ENCODE data around the gene CDS2.
A peak's percentile ranks its signal among the peaks of the same experiment; 100 is the strongest.

CDS2 gene

GRCh38 chr20:5197847-5198650, 71.2 kb downstream of the CDS2 start:
- no peak for TF ChIP-seq CTCF (conservative IDR thresholded peaks at IDR 0.05)
- H3K27ac ChIP-seq = no peak overlapping the region

- no peak overlapping the region for H3K27ac ChIP-seq
- TF ChIP-seq CTCF (conservative IDR thresholded peaks at IDR 0.05) = no peak
Measured at GRCh38 chr20:5198651-5198924, 71.8 kb downstream of the CDS2 start.

DNA sequence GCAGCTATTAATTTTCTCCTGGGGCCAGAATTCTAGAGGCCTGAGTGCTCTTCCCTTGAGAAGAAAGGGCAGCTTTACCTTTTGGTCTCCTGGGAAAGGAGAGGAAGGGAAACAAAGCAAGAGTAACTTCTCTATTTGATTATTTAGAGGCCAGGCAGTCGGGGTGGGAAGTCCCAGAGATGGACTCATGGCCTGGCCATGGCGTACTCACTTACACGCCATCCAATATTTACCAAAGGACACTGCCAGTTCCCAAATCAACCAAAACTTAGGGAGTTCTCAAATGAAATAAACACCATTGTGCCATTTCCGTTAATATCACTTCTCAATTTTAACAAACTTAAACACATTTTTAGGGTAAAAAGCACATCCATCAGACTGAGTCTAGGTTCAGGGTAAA, 76.6 kb downstream of the CDS2 start:
- no peak overlapping the region for H3K27ac ChIP-seq

DNA sequence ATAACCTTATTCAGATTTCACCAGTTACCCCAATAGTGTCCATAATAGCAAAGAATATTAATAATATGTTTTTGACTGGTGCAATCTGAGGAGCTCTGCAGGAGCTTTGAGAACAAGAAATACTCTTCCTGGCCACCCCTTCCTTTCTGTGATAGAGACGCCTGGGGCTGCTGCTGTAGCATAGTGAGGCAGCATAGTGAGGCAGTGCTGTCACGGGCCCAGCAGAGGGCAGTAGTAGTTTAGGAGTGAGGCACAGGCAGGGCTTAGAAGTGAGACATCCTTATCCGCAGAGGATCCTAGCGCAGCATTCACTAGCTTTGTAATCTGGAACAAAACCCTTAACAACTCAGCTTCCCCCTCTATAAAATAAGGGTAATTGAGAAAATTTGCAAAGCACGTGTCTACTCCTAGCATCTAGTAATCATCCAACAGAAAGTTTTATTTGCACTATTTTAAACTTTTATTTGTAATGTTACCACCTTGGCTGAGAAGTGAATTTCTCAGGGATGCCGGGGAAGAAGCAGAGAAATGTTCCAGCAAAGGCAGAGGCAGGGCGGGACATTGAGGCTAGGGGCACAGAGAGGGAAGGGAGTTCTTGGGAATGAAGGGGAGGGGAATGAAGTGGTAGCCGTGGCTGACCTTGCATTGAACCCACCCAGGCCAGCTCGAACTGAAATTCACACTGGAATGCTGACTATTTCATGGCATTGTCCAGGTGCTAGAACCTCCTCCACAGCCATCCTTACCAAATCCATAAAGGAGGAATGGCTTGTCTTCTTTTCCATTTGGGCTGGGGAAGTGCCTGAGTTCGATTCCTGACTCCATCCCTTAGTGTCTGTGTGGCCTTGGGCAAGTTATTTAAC, 78.8 kb downstream of the CDS2 start:
- TF ChIP-seq CTCF (conservative IDR thresholded peaks at IDR 0.05) = peak; percentile 98
- H3K27ac ChIP-seq = no peak overlapping the region

More for the DNA sequence above, 76.6 kb downstream of the CDS2 start:
- no peak for TF ChIP-seq CTCF (conservative IDR thresholded peaks at IDR 0.05)

- H3K27ac ChIP-seq = no peak overlapping the region
- TF ChIP-seq CTCF (conservative IDR thresholded peaks at IDR 0.05) = no peak
Measured at GRCh38 chr20:5207138-5207537, 80.3 kb downstream of the CDS2 start.

GRCh38 chr20:5211803-5212714, 85.3 kb downstream of the CDS2 start:
- H3K27ac ChIP-seq = no peak overlapping the region
- no peak for TF ChIP-seq CTCF (conservative IDR thresholded peaks at IDR 0.05)

All from VCaP (cell line).